HG03175 (cell line): ENCODE measurements around the gene SLC4A1AP.
"Not testable (repeated sequence)": the region's sequence is repeated elsewhere in the genome, so short reads cannot be mapped to it uniquely, and the experiment has no call there.

ENCODE experiments used
- ATAC-seq: cut with Tn5 transposase; IDR thresholded peaks from one replicate; pipeline ENCODE4 v1.9.1; 2021; ENCODE audit warnings: mild to moderate bottlenecking, moderate library complexity; ENCODE audit not compliant: unreplicated experiment

SLC4A1AP gene, protein sequence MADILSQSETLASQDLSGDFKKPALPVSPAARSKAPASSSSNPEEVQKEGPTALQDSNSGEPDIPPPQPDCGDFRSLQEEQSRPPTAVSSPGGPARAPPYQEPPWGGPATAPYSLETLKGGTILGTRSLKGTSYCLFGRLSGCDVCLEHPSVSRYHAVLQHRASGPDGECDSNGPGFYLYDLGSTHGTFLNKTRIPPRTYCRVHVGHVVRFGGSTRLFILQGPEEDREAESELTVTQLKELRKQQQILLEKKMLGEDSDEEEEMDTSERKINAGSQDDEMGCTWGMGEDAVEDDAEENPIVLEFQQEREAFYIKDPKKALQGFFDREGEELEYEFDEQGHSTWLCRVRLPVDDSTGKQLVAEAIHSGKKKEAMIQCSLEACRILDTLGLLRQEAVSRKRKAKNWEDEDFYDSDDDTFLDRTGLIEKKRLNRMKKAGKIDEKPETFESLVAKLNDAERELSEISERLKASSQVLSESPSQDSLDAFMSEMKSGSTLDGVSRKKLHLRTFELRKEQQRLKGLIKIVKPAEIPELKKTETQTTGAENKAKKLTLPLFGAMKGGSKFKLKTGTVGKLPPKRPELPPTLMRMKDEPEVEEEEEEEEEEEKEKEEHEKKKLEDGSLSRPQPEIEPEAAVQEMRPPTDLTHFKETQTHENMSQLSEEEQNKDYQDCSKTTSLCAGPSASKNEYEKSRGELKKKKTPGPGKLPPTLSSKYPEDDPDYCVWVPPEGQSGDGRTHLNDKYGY

DNA sequence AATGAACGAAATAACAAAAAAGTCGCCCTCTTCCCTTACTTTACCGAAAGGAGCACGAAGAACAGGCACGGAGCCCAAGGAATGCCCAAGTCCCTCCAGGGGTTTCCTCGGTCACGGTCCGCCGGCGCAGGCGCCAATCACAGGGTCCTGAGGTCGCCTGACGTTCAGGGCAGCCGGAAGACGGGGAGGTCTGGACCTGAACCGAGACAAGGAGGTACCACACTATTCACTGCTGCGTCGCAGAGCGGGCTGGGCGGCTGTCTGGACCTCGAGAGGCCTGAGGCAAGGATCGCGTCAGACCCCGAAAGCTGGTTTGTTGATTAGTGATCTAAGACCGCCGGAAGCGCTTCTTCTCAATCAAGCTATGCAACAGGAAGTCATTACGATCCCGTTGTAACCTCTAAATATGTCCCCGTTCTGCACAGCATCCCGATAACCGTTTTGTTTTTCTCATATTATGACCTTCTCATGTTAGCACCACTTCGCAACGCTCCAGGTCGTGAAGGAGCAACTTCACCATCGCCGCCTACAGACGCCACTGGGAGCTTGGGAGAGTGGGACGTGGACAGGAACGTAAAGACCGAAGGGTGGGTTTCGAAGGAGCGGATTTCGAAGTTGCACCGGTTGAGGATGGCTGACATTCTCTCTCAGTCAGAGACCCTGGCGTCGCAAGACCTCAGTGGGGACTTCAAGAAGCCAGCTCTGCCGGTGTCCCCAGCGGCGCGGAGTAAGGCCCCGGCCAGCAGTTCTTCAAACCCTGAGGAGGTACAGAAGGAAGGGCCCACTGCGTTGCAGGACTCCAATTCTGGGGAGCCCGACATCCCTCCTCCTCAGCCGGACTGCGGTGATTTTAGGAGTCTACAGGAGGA is at the start of gene SLC4A1AP, which contains the start of gene SUPT7L:
SLC4A1AP (plus strand) TSS at position 605 of the 869 bp plus-strand sequence; CDS start at position 631, 26 bp downstream.
SUPT7L (minus strand) TSS at position 330 of the 869 bp plus-strand sequence. CDS start 1,422 bp downstream, outside the sequence.
- ATAC-seq = peak; percentile 77

DNA sequence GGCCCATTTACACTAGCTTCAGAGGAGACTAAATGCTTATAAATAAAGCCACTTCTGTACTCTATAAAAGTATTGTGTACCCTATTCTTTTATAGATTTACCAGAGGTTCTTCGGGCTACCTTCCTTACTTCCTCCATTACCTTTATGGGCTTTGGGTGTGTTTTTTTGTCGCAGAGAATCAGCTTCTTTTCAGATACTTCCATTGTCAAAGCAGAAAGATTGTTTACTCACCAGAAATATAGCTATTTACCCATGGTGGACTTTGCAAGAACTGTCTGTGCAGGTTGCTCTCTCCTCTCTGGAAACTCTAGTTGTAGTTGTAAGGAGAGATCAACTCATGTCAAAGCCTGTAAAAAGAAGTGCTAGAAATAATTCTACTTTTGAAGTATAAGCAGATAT is 49.7 kb upstream of the SLC4A1AP start:
- ATAC-seq = no peak

DNA sequence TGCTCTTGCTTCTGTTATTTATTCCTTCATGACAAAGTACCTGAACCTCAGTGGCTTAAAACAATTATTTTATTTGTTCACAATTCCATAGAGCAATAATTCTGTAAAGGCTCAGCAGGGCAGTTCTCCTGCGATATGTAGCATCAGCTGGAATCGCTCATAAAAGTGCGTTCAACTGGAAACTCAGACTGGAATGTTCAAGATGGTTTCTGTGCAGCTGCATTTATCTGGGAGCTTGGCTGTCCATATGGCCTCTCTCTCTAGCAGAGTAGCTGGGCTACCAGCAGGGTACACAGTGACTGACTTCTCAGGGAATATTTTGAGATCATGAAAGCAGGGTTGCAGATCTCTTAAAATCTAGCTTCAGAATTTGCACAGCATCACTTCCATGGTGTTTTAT is 48.4 kb upstream of the SLC4A1AP start:
- ATAC-seq = no peak

DNA sequence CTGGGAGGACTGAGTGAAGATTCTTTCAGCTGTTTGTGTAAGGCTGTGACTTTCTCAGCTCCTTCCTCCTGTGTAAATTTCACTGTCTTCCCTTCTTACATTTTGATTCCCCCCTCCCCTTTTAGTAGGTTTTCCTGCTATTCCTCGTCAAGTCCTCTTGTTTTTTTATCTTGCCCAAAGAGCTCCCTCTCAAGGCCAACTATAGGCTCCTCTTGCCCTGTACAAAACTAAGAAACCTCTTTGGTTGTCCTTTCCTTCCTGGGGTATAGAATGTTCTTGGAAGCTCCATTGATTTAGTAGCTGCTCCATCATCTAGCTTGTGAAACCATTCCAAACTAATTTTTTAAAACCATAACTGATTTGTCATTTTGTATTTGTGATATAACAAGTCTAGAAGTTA is 42.2 kb upstream of the SLC4A1AP start:
- no peak for ATAC-seq

DNA sequence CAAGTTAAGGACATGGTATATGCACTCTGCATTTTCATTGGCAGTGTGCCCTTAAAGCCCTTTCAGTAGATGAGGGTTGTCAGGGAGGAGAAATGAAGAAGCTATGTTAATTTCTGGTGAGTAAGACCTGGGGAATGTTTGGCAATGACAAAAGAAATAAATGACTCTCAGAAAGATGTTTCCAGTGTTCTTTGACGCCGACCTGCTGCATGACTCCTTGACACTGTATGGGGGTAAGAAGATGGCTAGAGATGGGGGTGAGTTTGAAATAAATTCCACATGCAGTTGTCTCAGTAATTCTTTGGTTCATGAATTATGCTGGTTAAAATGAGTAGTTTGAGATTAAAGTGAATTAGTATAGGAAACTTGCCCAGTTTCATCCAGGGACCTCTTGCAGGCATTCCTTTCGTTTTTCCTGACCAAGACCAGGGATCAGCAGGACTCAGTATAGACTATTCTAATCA is 40.7 kb upstream of the SLC4A1AP start:
- ATAC-seq = no peak

DNA sequence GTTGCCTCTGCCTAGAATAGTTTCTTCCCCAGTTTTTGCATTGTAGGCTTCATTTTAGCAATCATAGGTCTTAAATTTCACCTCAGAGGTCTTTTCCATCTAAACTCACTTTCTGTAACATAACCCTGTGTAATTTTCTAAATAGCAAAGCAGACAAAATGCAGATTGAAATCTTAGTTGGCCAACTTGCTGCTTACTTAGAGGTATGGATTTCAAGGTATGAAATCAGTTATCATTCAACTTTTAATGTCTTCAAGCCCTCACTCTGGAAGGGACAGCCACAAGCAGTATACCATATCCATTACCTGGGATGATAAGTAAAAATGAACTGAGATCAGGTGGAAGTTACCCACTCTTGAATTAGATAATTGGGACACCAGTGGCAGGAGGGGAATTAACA is 38.7 kb upstream of the SLC4A1AP start:
- no peak for ATAC-seq

DNA sequence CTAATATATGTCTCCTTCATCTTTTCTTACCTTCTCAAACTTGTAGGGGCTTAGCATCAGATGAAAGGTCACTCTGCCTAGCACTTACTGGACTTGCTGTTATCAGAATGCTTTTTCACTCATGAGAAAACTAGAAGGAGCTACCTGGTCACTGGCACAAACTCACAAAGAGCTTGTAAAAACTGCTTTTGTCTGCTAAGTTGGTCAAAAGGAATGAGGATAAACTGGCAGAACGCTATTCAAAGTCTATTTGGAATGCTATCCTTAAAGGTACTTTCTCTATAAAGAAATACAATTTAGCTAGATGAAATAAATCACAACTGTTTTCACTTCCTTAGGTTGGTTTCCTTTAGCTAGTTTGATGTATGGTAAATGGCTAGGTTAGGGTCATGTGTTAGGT is 37.4 kb upstream of the SLC4A1AP start:
- not testable (repeated sequence) for ATAC-seq

DNA sequence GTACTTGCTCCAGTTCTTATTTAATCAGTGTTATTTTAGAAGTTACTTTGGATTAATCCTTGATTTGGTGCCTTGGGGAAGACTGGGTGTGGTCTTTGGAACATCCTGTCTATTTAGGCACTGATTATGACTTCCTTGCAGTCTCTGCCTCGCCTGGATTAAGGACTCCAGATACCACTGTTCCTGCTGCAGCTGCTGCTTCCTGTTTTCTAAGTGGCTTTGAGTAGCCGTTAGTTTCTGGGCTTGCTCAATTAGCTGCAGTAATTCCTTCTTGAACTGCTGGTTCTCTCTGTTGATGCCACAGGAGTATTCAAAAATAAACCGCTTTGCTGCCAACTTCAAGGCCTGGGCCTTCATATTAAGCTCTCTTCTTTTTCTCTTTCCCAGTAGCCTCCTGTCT is 36.8 kb upstream of the SLC4A1AP start:
- ATAC-seq = not testable (repeated sequence)

DNA sequence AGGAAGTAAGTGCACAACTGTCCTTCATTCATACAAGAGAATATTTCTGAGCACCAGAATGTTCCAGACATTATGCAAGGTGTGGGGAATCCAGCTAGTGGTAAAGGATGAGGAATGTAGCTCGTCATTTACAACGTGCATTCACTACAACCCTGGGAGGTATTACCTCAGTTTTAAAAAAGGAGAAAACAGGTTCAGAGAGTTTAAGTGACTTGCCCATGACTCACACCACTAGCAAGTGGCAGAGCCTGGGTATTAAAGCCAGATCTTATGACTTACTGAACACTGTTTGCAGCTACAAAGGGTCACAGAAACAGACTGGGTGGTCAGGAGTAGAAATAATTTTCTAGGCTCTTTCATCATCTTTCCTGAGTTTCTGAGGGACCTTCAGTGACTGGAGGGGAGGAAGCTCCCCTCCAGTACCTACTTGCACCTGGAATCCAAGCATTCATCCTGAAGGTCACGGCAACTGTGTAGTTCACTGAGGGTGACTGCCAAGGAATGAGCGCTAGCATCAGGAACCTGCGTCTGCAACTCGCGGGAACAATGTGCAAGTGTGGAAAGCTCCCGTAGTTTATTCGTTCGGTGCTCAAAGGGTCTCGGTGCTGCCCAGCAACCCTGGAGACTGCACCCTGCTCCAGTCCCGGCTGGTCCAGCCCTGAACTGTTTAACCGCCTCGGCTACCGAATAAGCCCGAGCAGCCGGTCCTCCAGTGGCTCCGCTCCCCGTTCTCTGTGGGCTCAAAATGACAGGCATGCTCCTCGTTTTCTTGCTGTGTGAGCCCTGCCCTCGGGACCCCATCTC is 35.5 kb upstream of the SLC4A1AP start:
- ATAC-seq = peak; percentile 35

DNA sequence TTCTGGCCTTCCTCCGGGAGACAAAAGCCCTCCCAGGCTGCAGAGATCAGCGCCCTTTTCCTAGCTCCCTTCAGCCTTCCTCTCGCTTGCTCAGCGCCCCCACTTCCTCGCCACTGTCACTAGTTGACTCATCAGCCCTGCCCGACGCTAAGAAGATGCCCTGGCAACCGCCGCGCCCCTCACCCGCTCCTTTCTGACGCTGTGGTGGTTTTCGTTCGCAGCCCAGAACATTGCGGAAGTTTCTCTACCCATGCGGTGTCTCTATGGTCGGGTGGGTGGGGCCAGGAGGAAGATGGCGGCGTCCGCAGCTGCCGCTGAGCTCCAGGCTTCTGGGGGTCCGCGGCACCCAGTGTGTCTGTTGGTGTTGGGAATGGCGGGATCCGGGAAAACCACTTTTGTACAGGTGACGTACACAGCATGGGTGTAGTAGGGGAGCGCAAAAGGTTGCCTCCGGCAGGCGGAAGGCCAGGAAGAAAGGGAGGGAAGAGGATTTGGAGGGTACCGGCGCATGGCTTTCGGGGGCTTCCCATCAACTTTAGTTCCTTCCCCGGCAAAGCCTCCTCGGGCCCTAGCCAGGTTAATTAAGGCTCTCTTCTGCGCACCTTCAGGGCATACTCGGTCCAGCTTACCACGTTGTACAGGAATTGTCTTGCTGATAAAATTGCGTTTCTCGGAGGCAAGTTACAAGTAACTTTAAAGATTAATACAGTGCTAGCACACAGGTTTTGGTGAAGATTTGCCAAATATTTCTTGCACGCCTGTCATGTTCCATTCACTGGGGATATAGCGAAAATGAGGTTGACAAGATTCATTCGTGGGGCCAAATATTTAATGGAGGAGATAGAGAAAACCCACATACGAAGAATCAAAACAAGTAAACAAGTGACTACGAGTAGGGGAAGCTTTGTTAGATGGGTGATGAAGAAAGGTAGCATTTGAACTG is 34.7 kb upstream of the SLC4A1AP start, which contains the start of the genes CCDC121 and GPN1:
CCDC121 (minus strand) TSS at position 246 of the 943 bp plus-strand sequence. CDS start 1,213 bp downstream, outside the sequence.
GPN1 (plus strand) TSS at position 284 of the 943 bp plus-strand sequence; CDS start at position 293, 9 bp downstream.
- peak; percentile 99 for ATAC-seq

DNA sequence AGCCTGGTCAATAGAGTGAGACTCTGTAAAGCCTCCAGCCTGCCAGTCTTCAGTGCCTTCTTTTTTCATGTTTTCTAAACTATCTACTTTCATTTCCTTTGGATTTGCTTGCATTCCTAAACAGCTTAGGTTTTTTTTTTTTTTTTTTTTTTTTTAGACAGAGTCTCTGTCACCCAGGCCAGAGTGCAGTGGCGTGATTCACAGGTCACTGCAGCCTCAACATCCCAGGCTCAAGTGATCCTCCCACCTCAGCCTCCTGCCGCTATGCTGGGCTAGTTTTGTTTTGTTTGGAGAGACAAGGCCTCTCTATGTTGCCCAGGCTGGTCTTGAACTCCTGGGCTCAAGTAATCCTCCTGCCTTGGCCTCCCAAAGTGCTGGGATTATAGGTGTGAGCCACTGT is 33.4 kb upstream of the SLC4A1AP start:
- ATAC-seq = not testable (repeated sequence)

DNA sequence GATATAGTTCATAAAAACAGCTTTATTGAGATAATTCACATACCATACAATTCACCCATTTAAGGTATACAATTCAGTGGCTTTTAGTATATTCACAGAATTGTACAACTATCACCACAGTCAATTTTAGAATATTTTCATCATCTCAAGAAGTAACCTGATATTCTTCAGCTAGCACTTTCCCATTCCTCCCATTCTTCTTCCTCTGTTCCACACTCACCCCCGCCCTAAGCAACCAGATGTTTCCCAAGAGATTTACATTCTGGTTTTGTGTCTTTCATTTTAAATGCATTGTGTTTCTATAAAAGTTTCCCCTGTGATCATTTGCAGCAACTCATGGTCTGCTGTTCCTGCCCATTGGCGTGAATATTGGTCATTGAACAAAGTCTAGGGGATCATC is 29.4 kb upstream of the SLC4A1AP start:
- ATAC-seq = no peak

DNA sequence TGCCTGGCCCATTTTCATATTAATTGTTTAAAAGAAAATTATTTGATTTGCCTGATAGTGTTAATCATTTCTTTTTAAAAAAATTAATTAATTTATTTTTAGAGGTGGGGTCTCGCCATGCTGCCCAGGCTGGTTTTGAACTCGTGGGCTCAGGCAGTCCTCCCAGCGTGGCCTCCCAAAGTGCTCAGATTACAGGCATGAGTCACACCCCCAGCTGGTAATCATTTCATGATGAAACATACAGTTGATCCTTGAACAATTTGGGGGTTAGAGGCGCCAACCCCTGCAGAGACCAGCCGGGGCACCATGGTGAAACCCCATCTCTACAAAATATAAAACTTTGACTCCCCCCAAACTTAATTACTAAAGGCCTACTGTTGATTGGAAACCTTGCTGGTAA is 26.9 kb upstream of the SLC4A1AP start:
- ATAC-seq = no peak

DNA sequence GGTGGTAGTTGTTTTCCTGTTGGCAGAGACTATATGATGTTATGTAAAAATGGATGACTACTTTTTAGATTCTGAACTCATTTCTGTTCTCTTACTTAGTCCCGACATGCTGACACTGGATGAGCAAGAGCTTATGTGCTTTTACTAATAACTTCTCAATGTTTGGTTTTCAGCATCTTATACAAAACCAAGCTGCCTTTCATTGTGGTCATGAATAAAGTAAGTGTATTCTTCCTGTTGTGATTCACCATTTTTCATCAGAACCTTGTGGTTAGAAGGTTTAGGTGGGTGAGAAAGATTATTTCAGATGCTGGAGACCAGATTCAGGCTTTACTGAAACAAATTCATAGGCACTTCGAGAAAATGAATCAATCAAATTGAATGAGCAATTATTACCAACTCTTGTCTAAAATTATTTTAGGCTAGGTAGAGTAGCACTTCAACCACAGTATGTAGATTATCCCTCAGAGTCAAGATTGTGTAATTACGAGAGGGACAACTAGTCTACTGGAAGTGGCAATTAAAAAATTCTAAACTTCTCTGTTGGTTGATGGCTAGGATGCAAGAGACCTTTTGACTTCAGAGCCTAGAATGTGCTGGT is 25.6 kb upstream of the SLC4A1AP start:
- ATAC-seq = no peak

DNA sequence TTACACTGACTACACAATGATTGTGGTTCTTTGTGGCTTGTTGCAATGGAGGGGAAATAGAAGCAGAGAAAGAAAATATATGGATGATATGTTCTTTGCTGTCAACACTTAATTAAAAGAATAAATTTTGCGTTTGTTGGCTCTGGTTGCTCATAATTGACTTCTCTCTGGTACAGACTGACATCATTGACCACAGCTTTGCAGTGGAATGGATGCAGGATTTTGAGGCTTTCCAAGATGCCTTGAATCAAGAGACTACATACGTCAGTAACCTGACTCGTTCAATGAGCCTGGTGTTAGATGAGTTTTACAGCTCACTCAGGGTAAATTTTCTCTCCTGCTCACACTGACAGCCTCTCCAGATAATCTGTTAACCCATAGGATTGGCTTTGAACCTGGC is 25.0 kb upstream of the SLC4A1AP start:
- no peak for ATAC-seq

DNA sequence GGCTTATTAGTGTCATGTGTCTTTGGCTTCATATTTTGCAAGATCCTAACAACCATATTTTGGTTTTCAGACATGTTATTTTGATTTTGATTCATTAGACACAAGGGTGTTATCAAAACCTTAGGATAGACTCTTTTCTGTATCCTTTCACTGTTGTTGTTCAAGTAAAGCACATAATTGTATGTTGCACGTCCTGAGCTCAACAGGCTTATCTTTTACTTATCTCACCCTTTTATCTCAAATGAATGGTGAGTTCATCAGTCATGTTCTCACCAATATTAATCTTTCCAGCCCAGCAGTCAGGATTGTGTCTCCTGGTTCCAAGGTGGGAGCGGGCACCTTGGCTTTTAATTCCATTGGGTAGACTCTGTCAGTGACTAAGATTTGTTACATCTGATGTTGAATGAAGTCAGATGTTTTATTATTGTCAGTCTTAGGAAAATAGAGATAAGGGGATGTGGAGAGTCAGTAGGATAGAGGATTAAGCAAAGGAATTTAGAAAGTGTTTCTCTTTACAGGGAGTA is 22.9 kb upstream of the SLC4A1AP start:
- no peak for ATAC-seq

DNA sequence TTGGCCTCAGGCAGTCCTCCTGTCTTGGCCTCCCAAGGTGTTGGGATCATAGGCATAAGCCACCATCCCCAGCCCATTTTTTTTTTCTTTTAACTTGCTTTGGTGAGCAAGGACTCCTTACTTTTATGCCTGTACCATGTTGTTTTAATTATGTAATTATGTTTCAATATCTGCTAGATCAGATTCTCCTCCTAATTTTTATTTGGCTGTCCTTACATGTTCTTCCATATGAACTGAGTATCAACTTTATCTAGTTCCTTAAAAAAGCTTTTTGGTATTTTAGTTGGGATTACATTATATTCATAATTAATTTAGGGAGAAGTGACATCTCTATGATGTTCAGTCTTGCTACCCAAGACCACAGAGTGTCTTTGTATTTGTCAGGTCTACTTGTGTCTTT is 18.5 kb upstream of the SLC4A1AP start:
- ATAC-seq = no peak

DNA sequence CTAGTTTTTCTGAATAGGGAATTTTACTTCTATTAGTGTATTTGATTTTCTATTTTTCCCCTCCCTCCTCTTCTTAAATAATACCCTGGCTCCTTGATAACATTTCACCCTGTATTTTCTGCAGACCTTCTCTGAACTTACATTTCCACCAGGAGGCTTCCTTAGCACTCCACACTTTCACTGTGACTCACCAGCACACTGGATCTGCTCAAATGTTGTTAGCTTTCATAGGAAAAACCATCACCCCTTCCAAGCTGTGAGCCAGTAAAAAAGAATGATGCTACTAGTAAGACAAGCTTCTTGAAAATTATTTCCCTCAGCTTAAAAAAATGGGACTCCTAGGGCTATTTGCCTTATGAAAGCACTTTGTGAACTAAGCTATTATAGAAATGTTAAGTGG is 16.4 kb upstream of the SLC4A1AP start:
- ATAC-seq = no peak
